ENCODE measurements around the gene DPH2. TPM values are rescaled to one million over a fixed set of nuclear protein-coding genes. Genes with fewer than 3 reads are reported as not detected.

Gene DPH2
- total RNA-seq, 1 donor from 2014 or later, result 15.0 TPM

GRCh38 chr1:43951021-43951985, 18.5 kb upstream of the DPH2 start:
- intact Hi-C loops (cut with DNase I), result no loop called here
- ATAC-seq (no peak), DNase-seq (no peak)
- Histone ChIP-seq H3K27ac (no peak overlapping the region), H3K36me3 (peaks cover 19% of the 10 kb centered on the region), H3K27me3 (ENCODE audit: low read depth) (no peaks in the 10 kb centered on the region), H3K4me3 (no peak overlapping the region), H3K4me1 (peaks cover 20% of the 10 kb centered on the region), H3K9me3 (no peaks in the 10 kb centered on the region)
- no peak for TF ChIP-seq CTCF (IDR thresholded peaks at IDR 0.05)

GRCh38 chr1:43952731-43953346, 17.0 kb upstream of the DPH2 start:
- Histone ChIP-seq H3K4me3 (no peak overlapping the region), H3K36me3 (peaks cover 35% of the 10 kb centered on the region), H3K9me3 (no peaks in the 10 kb centered on the region), H3K4me1 (peaks cover 12% of the 10 kb centered on the region), H3K27ac (no peak overlapping the region), H3K27me3 (ENCODE audit: low read depth) (no peaks in the 10 kb centered on the region)
- no peak for TF ChIP-seq CTCF (IDR thresholded peaks at IDR 0.05)
- intact Hi-C loops (cut with DNase I), result no loop called here
- ATAC-seq (no peak), DNase-seq (no peak)

GRCh38 chr1:43953361-43953760, 16.4 kb upstream of the DPH2 start:
- Histone ChIP-seq H3K4me1 (peaks cover 7% of the 10 kb centered on the region), H3K9me3 (no peaks in the 10 kb centered on the region), H3K27ac (no peak overlapping the region), H3K4me3 (no peak overlapping the region), H3K27me3 (ENCODE audit: low read depth) (no peaks in the 10 kb centered on the region), H3K36me3 (peaks cover 40% of the 10 kb centered on the region)
- DNase-seq, result no peak
- TF ChIP-seq CTCF (IDR thresholded peaks at IDR 0.05), result no peak
- no peak for ATAC-seq
- intact Hi-C loops (cut with DNase I), result no loop called here

GRCh38 chr1:43954036-43954435, 15.8 kb upstream of the DPH2 start:
- H3K27ac ChIP-seq, result no peak overlapping the region
- intact Hi-C loops (cut with DNase I), result no loop called here
- peaks cover 47% of the 10 kb centered on the region for H3K36me3 ChIP-seq
- DNase-seq (no peak), ATAC-seq (no peak)
- H3K9me3 ChIP-seq, result no peaks in the 10 kb centered on the region
- no peak for TF ChIP-seq CTCF (IDR thresholded peaks at IDR 0.05)
- no peak overlapping the region for H3K4me3 ChIP-seq
- H3K4me1 ChIP-seq, result peaks cover under 1% of the 10 kb centered on the region
- H3K27me3 ChIP-seq (ENCODE audit: low read depth), result no peaks in the 10 kb centered on the region

- H3K27ac ChIP-seq, result no peak overlapping the region
- no peaks in the 10 kb centered on the region for H3K4me1 ChIP-seq
- no peaks in the 10 kb centered on the region for H3K9me3 ChIP-seq
- H3K36me3 ChIP-seq, result peaks cover 53% of the 10 kb centered on the region
- no peak for ATAC-seq
- TF ChIP-seq CTCF (IDR thresholded peaks at IDR 0.05), result no peak
- DNase-seq, result no peak
- intact Hi-C loops (cut with DNase I), result no loop called here
- no peaks in the 10 kb centered on the region for H3K27me3 ChIP-seq (ENCODE audit: low read depth)
- H3K4me3 ChIP-seq, result no peak overlapping the region
Measured at GRCh38 chr1:43956234-43956633, 13.6 kb upstream of the DPH2 start.
